ENCODE measurements around the gene SIAH3.

GRCh38 chr13:45821811-45822210 is 29.7 kb downstream of the SIAH3 start:
- TF ChIP-seq POLR2A (IDR thresholded peaks at IDR 0.05) (no peak), CTCF (IDR thresholded peaks at IDR 0.05) (no peak)
